Activated CD4-positive, CD25-positive, alpha-beta regulatory T cell treated with anti-CD3 and anti-CD28 coated beads, Interleukin-2, amount 50 U/mL, for 72 hours (primary cell): ENCODE data around the gene WDFY2.
"Not testable (repeated sequence)": the region's sequence is repeated elsewhere in the genome, so short reads cannot be mapped to it uniquely, and the experiment has no call there.

Source experiments
- DNase-seq: peaks from one replicate; pipeline ENCODE4 v3.0.0; 2021

WDFY2 gene

DNA sequence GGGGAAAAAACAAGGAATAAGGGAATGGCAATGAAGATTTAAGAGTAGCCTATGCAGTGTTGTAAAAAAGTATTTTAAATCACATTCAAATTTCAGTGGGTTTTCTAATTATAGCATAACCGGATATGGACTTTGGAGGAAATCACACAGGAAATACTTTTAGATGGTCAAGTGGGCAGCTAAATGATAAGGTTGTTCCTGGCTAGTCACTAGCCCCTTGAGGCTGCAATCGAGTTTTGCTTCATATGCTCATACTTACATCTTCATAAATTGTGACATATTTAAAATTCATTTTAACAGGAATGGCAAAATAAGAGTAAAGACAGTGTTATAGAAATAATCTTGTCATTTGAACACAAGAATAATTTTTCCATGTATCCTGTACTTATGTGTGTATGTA, 88.9 kb downstream of the WDFY2 start:
- DNase-seq, result no peak

DNA sequence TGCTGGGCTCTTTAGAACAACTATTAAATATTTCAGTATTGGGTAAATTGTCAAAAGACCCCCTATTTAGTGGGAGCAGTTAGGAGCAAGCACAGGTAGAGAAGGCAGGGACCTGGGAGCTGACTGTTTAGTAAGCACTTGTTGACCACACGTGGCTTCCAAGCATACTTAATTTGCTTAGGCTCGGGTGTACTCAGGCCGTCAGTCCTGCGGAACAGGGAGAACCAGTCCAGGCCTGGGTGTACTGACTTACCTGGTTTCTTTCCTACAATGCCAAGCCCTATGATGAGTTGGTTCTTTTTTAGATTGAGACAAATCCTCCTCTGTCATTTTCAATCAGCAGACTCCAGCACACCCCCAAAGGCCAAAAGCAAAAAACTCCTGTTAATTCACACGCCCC, 90.0 kb downstream of the WDFY2 start:
- DNase-seq, result no peak

DNA sequence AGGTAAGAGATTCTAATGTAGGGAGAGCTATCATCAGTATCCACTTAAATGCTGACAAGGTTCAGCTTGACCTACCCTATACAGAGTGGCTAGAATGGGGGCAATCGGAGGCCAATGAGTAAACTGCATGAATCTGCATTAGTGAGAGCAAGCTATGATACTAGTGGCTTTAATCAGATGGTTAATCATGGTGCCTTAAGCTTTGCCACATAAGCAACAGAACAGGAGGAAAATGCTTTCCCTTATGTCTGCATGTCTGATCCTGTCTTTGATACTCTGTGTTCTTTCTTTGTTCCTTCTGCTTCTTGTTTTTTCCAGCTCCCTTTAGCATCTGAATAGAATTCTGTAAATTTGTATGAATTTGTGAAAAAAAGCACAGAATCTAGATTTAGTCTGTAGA, 91.1 kb downstream of the WDFY2 start:
- DNase-seq, result no peak

DNA sequence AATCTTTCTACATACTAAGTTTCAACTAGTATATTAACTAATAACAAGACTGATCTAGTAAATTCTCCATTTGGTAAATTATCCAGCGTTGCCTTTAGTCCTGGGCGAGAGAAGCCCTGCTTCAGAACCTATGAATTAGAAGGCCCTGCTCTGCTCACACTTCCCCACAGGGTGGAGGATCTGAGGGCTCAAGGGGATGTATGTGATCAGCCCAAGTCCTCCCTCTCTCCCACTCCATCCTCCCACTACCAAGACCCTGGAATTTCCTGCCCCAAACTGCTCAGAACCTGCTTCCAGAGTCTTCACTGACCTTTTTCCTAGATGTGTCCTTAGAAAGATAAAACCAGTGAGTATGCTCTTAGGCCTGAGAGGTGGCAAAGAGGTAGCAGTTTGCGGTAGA, 91.6 kb downstream of the WDFY2 start:
- no peak for DNase-seq

DNA sequence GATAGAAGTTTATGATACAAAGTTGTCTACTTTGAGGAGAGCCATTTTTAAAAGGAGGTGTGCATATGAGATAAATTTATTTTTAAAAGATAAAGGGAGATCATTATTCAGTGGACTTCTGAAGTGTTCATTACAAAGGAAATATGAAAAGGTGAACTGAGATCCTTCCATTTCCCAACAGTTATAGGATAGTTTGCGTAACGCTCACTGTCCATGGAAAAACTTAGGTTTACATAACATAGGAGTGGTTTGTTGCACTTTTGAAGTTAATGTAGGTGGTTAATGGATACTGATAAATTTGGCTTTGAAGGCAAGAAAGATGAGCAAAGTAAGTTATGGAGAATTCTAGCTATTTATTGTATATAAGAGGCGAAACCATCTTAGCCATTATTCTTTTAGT, 92.5 kb downstream of the WDFY2 start:
- DNase-seq, result no peak

DNA sequence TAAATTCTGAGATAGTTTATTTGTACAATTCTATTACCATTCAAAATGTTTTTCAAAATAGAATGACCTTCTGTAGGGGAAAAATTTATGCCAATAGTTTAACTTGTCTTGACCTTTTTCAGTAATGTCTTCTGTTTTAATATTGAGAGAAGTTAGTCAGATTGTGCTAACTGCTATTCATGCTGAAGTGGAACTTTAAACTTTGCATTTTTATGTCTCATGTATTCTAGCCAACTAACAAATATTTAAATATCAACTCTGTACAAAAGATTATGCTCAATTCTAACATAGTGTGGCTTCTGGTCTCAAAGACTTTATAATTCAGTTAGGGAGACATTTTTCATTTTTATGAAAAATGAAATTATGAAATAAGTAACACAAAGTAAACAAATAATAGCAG, 94.2 kb downstream of the WDFY2 start:
- no peak for DNase-seq

DNA sequence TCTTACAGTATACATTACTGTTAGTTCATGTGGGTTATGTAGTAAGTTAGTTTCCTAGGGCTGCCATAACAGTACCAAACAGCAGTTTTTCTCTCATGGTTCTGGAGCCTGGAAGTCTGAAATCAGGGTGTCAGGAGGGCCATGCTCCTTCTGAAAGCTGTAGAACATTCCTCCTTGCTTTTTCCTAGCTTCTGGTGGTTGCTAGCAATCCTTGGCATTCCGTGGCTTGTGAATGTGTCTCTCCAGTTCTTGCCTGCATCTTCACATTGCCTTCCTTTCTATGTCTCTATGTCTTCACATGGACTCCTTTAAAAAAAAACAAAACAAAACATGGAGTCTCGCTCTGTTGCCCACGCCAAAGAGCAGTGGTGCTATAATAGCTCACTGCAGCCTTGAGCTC, 95.4 kb downstream of the WDFY2 start:
- no peak for DNase-seq

DNA sequence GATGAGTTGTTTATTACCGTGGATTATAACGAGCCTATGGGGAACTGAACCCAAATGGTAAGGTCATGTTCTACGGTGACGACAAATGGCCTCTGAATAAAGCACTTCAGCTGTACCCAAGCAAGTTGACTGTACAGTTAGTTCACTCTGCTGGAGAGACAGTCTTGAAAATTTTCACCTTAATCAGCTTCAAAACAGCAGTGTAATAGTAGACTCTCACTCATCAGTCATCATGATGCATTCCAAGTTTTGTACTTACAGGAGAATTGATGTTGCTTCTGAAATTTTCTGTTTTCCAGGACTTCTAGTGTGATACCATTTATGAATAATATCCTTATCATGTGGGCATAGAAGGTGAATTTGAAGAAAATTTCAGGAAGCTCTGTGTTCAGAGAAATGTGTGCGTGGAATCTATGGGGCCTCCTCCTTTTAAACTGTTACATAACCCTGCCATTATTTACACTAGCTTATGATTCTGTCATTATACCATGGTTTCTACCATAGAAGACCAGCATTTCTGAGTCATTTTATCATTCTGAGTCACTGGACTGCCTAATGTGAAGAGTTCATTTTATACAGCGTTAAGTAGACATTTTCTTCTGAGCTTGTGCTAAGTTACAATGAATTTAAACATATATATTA, 96.9 kb downstream of the WDFY2 start:
- no peak for DNase-seq

DNA sequence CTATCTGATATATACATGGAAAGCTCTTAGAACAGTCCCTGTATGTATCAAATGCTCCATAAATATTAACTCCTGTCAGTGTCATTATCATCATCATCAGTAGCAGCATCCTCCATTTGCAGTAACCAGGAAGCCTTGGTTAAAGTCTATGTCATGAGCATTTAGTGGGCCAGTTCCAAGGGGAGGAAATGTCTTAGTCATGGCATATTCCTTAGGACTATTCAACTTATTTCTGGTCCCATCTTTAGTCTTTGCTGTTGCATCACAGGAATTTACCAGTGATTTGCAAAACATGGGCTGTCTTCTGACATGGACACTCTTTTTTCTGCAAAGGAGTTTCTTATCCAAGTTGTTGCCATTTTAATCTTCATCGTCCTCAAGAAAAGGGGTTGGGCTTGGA, 98.4 kb downstream of the WDFY2 start:
- no peak for DNase-seq

DNA sequence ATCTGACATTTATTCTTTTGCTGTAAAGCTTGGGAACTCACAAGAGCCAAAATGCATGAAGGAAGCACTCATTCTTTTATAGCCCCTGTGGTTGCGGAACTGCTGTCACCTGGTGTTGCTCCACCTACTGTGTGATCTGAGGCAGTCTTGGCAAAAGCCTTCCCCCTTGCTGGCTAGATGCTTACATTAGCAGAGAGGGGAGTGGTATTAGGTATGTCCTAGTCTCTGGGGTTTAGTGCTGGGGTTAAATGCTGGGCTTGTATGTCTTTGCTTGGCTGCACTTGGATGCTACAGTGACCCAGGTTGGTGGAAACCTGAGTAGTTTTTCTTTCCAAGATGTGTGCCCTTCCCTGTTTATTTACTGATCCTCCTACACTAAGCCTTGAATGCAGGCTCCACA, 99.3 kb downstream of the WDFY2 start:
- DNase-seq, result no peak

DNA sequence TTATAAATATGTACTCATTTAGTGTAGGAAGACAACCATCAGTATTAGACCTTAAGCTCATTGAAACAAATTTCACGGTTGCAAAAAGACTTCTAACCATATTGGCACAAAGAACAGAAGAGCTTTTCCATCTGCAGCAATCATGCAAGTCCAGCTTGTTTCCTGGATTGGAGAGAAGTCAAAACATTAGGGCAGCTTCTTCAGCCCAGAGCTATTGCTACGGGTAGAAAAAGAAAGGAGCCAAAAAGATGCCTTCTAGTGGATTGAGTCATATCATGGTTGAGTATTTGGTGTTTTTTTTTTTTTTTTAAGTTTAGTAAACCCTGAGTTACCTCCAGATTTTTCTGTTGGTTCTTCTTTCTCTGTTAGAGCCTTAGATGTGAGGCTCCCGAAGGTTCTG, 99.8 kb downstream of the WDFY2 start:
- DNase-seq, result no peak

DNA sequence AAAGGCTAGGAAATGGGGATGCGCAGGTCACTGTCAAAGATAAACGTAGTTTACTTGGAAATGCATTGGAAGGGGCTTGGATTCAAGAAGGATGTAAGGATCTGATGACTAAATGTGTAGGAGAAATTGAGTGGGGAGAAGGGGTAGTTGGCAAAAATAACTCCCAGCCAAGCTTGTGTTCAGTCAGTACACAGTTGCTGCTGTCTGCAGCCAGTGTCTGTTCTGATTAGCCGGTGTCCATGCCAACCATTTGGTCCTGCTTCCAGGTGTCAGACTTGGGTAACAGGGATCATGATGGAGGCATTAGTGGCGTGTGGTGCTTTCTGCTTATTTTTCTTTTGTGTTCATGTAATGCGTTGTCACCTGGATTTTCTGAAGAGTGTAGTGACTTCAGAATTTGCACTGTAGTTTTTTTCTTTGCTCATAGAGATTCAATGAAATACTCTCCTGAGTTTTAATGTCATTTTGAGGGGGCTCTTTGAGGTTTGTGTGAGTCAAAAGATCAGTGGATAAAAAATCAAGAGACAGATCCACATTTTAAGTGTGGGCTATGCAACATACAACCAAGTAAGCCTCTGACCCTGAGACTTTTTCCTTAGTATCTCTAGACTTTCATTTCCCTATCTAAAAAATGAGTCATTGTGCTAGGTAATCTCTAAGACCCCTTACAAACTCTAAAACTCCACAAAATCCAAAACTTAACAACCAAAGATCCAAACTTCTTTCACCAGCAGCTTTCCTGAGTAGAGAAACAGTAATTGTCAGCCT, 103.9 kb downstream of the WDFY2 start:
- DNase-seq, result no peak

DNA sequence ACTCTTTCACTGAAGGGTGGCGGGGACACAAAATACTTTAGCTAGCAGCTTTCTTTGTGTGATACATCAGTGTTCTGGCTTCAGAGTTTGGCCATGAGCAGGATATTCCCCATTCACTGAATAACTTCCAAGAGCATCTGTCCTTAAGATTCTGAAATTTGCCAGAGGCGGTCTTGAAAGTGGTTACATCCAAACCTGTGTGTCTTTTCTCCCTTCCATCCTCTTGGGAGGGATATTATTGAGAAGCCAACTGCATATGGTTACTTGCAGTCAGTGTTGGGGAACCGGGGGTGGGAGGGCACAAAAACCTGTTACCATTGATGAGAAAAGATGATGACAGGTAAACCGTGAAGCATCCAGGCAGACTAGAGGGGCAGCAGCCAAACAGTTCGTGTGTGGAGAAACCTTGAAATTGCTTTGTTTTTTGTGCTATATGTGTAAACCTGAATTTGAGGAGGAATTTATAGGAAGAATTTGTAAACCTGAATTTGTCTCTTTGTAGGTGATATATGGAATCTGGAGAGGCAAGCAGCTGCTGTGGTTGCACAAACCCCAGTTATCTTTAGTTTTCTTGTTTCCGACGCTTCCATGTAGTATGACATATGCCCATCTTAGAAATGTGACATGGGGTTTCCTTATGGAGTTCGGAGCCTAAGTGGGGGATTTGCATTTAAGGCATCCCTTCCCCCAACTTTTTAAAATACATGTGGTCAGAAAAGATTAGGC, 104.8 kb downstream of the WDFY2 start:
- DNase-seq, result no peak

DNA sequence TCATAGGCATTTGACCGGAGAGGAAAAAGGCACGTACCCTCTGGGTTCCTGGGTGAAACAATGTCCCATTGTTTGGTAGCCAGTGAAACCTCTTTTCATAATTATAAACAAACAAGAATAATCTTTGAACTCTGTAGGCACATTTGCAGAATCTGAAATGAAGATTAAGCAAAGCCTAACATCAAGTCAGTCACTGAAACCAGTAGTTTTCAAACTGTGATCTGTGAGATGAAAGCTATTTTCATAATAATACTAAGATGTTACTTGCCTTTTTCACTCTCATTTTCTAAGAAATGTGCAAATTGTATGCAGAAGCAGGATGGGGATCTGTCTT, 105.4 kb downstream of the WDFY2 start:
- DNase-seq, result no peak

DNA sequence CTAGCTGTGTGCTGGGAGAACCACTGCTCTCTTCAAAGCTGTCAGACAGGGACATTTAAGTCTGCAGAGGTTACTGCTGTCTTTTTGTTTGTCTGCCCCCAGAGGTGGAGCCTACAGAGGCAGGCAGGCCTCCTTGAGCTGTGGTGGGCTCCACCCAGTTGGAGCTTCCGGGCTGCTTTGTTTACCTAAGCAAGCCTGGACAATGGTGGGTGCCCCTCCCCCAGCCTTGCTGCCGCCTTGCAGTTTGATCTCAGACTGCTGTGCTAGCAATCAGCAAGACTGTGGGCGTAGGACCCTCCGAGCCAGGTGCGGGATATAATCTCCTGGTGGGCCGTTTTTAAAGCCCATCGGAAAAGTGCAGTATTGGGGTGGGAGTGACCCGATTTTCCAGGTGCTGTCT, 111.4 kb downstream of the WDFY2 start:
- DNase-seq, result not testable (repeated sequence)

DNA sequence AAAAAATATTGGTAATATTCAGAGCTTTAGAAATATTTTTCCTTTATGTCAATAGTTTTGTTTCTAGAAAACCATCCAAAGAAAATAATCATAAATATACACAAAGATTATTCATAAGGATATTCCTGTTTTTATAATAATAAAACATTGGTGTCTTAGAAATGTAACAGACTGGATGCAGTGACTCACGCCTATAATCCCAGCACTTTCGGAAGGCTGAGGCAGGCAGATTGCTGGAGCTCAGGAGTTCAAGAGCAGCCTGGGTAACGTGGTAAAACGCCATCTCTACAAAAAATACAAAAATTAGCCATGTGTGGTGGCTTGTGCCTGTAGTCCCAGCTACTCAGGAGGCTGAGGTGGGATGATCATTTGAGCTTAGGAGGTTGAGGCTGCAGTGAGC, 112.9 kb downstream of the WDFY2 start:
- DNase-seq, result no peak

DNA sequence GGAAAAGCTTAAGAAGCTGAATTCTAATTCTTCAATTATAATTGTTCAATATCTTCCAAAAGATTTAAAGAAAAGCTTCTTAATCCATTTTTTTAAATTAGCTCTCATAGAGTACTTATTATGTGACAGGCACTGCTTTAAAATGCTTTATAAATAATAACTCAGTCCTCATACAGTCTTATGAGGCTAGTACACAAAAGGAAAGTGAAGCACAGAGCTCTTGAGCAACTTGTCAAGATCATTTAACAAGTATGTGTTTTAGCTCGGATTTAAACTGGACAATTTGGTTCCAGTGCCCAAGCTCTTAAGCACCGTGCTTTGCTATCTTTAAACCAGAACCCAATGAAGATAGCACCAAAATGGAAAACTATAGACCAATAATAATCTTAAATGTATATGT, 113.6 kb downstream of the WDFY2 start:
- DNase-seq, result no peak

DNA sequence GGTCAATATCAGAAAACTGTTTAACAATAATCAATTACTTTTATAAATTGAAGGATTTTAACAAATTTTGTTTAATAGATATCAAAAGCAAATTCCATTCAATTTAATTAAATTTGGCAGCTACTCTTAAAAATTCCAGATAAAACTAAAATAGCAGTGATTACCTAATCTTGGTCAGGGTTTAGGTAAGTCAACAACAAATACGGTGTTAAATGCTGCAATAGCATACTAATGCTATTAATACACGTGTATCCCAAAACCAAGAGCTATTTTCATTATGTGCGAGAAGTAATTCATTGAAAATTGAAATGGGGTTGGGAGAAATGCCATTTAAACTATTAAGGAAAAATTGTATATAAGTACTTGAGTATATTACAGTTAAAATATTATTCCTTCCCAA, 114.1 kb downstream of the WDFY2 start:
- DNase-seq, result no peak

DNA sequence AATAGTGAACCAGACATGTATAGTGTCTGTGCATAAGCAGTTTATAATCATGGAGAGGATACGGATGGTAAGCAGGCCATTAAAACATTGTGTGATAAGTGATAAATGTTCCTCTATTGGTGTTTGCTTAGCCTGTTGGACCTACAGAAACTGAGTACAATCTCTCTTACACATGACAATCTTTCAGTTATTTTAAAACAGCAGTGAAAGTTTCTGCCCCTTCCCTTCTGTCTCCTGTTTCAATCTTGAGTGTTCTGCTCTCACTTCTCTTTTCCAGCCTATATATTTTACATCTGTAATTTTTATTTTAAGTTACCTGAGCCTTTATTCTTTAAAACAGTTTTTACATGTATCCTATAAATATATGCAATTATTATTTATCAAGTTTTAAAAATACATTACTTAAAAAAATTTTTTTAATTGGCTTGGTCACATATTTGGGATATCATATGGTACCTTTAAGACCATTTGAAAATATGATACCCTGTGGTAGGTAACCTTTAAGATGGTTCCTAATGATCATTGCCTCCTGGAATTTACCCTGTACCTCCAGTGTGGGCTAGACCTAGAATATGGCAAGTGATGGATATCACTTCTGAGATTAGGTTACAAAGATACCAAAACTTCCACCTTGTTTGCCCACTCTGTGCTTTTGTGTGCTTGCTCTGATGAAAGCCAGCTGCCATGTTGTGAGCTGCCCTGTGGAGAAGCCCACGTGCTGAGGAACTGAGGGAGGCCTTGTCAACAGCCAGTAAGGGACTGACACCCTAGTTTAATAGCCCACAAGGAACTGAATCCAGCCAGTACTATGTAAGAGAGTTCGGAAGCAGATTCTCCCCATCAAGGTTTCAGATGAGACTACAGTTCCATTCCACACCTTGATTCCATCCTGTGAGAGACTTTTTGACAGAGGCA, 120.4 kb downstream of the WDFY2 start:
- no peak for DNase-seq

DNA sequence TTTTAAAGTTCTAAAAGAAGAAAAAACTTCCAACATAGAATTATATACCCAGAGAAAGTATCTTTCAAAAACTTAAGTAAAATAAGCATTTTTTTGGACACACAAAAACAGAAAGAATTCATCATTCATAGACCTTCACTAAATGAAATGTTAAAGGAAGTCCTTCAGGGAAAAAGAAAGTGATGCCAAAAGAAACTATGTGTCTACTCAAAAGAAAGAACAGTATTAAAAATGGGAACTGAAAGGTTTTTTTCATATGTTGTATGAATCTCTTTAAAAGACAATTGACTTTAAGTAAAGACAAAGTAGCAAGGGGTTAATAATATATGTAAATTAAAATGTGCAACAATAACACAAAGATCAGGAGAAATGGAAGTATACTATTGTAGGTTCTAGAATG, 123.2 kb downstream of the WDFY2 start:
- no peak for DNase-seq

DNA sequence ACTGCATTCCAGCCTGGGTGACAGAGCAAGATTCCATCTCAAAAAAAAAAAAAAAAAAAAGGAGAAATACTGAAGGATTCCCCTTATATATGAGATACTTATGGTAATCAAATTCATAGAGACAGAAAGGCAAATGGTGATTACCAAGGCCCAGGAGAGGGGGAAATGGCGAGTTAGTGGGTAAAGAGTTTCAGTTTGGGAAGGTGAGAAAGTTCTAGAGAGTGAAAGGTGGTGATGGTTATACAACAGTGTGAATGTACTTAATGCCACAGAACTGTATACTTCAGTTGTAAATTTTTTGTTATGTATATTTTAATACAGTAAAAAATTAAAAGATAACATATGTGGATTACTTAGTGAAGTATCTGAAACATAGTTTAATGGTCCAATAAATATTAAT, 129.5 kb downstream of the WDFY2 start:
- DNase-seq, result no peak

DNA sequence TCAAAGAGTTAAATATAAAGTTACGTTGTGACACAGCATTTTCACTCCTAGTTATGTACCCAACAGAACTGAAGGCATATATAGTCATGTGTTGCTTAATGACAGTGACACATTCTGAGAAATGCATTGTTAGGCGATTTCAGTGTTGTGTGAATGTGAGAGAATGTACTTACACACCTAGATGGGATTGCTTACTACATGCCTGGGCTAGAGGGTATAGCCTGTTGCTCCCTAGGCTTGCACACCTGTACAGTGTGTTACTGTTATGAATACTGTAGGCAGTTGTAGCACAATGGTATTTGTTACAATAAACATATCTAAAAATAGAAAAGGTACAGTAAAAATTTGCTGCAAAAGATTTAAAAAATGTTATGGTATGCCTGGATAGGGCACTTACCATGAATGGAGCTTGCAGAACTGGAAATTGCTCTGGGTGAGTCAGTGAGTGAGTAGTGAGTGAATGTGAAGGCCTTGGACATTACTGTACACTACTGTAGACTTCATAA, 130.5 kb downstream of the WDFY2 start:
- no peak for DNase-seq

DNA sequence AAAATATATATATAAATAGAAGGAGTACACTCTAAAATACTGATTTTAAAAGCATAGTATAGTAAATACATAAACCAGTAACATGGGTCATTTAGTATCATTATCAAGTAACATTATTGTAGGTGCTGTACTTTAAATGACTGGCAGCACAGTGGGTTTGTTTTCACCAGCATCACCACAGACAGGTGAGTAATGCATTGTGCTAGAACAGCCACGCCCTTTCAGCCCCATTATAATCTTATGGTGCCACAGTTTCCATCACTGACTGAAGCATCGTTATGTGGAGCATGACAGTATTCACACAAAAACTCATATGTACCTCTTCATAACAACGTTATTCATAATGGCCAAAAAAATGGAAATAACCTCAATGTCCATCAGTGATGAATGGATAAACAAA, 131.4 kb downstream of the WDFY2 start:
- DNase-seq, result no peak
